Osteocyte (in vitro differentiated cells): ENCODE data around the gene NCK1. TPM values are rescaled to one million over a fixed set of nuclear protein-coding genes. Genes with fewer than 3 reads are reported as not detected.

Source experiments
- DNase-seq: peaks from one replicate; pipeline ENCODE4 v3.0.0; 2021; ENCODE audit warnings: mixed read lengths; ENCODE audit not compliant: unreplicated experiment; ENCODE audit errors: extremely low spot score
- H3K27ac Mint-ChIP-seq: one replicate; pipeline ENCODE4 v1.8.0; 2021; ENCODE audit warnings: mild to moderate bottlenecking, mixed read lengths; ENCODE audit not compliant: unreplicated experiment
- H3K27me3 Mint-ChIP-seq: one replicate; pipeline ENCODE4 v1.8.0; 2021; ENCODE audit warnings: mixed read lengths; ENCODE audit not compliant: unreplicated experiment
- H3K36me3 Mint-ChIP-seq: one replicate; pipeline ENCODE4 v1.8.0; 2021; ENCODE audit warnings: mixed read lengths; ENCODE audit not compliant: unreplicated experiment
- H3K4me1 Mint-ChIP-seq: one replicate; pipeline ENCODE4 v1.8.0; 2021; ENCODE audit warnings: mixed read lengths; ENCODE audit not compliant: unreplicated experiment
- H3K4me3 Mint-ChIP-seq: one replicate; pipeline ENCODE4 v1.8.0; 2021; ENCODE audit warnings: mild to moderate bottlenecking, moderate library complexity, mixed read lengths; ENCODE audit not compliant: unreplicated experiment
- H3K9me3 Mint-ChIP-seq: one replicate; pipeline ENCODE4 v1.8.0; 2021; ENCODE audit warnings: mixed read lengths; ENCODE audit not compliant: unreplicated experiment
- total RNA-seq: library from RNA; stranded (reverse); gene quantifications from 2 replicates; pipeline ENCODE4 v1.2.1, GENCODE V29; 2021
- TF ChIP-seq, protein P1 (sequence below): fragments of 200-600 bp; sonication (generic); IDR thresholded peaks from 2 replicates; pipeline ENCODE4 v1.5.0; 2021; ENCODE audit warnings: antibody characterized with exemption, mild to moderate bottlenecking, moderate library complexity

Gene NCK1
- total RNA-seq, 1 donor from 2014 or later = 38.6 TPM

DNA sequence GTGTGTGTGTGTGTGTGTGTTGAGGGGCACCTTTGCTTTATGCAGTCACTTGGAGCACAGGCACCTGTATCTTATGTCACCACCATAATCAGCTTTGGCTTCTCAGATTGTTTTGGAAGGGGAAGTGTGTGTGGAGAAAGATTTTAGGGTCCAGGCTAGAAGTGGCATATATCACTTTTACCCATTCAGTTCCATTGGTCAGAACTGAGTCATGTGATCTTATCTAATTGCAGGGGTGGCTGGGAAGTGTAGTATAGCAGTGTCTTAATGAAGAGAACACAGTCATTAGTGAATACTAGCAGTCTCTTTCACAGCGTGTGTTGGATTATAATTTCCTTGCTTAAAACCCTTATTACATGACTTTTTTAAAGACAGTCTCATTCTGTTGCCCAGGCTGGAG is 20.6 kb downstream of the NCK1 start:
- peaks cover 10% of the 10 kb centered on the region for H3K4me1 Mint-ChIP-seq
- H3K27me3 Mint-ChIP-seq = no peaks in the 10 kb centered on the region
- DNase-seq = no peak
- no peak overlapping the region for H3K27ac Mint-ChIP-seq
- no peak overlapping the region for H3K4me3 Mint-ChIP-seq
- TF ChIP-seq, protein P1, sequence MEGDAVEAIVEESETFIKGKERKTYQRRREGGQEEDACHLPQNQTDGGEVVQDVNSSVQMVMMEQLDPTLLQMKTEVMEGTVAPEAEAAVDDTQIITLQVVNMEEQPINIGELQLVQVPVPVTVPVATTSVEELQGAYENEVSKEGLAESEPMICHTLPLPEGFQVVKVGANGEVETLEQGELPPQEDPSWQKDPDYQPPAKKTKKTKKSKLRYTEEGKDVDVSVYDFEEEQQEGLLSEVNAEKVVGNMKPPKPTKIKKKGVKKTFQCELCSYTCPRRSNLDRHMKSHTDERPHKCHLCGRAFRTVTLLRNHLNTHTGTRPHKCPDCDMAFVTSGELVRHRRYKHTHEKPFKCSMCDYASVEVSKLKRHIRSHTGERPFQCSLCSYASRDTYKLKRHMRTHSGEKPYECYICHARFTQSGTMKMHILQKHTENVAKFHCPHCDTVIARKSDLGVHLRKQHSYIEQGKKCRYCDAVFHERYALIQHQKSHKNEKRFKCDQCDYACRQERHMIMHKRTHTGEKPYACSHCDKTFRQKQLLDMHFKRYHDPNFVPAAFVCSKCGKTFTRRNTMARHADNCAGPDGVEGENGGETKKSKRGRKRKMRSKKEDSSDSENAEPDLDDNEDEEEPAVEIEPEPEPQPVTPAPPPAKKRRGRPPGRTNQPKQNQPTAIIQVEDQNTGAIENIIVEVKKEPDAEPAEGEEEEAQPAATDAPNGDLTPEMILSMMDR = no peak
- peaks cover 21% of the 10 kb centered on the region for H3K9me3 Mint-ChIP-seq
- peaks cover 4% of the 10 kb centered on the region for H3K36me3 Mint-ChIP-seq

DNA sequence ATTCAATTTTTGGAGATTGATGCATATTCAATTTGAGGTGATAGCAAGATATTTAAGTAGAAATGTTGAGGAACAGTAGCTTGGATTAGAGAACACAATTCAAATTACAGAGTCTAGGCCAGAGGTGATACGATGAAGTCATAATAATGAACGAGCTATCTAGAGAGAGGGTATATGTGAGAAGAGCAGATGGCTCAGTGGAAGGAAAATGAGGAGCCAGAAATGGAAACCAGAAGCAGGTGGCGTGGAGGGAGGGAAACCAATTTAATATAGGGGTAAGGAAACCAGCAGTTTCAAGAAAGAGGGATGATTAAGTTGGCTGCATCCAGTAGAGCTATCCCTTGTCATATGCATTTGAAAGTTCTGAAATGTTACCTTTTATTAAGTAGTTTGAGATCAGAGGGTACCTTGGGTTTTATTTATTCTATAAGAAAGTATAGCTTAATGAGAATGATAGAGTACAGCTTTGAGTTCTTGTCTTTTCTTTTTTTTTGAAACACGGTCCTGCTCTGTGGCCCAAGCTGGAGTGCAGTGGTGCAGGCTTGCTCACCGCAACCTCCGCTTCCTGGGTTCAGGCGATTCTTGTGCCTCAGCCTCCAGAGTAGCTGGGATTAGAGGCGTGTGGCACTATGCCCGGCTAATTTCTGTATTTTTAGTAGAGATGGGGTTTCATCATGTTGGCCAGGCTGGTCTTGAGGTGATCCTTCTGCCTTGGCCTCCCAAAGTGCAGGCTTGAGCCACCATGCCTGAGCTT is 22.1 kb downstream of the NCK1 start:
- no peak overlapping the region for H3K4me3 Mint-ChIP-seq
- H3K27me3 Mint-ChIP-seq = no peaks in the 10 kb centered on the region
- DNase-seq = no peak
- peaks cover 10% of the 10 kb centered on the region for H3K4me1 Mint-ChIP-seq
- peaks cover 11% of the 10 kb centered on the region for H3K9me3 Mint-ChIP-seq
- TF ChIP-seq, protein P1 = no peak
- H3K36me3 Mint-ChIP-seq = peaks cover under 1% of the 10 kb centered on the region
- H3K27ac Mint-ChIP-seq = no peak overlapping the region

DNA sequence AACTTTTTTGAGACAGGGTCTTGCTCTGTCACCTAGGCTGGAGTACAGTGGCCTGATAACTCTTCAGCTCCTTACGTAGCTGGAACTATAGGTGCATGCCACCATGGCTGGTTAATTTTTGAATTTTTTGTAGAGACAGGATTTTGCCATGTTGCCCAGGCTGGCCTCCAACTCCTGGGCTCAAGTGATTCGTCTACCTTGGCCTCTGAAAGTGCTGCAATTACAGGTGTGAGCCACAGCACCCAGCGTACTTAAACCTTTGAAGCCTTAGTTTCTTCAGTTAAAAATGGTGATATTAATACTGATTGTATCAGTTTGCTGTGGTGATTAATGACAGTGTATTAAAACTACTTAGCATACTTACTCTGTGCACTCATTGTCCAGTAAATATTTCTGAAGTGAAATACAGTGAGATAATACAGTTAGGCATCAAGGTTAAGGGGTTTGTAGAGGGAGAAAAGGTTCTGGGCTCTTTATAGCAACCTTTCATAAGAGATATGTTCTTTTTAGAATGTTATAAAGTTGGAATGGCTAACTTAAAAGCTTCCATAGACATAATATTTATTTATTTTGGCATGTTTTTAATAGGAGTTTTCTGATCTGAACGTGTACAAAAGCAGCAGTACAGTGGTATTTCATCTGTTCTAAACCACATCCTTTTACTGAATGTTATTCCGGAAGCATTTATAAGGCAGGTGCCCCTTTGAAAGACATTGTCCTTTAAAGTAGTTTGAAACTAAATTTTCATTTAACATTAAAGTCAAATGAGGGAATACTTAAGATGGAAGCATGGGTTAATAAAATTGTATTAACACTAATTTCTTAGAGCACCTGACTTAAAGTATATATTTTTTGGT is 23.6 kb downstream of the NCK1 start:
- no peak for DNase-seq
- Mint-ChIP-seq H3K9me3 (peaks cover 8% of the 10 kb centered on the region), H3K4me1 (peaks cover 10% of the 10 kb centered on the region), H3K27ac (no peak overlapping the region), H3K27me3 (no peaks in the 10 kb centered on the region), H3K4me3 (no peak overlapping the region), H3K36me3 (peaks cover 2% of the 10 kb centered on the region)
- TF ChIP-seq, protein P1 = no peak

DNA sequence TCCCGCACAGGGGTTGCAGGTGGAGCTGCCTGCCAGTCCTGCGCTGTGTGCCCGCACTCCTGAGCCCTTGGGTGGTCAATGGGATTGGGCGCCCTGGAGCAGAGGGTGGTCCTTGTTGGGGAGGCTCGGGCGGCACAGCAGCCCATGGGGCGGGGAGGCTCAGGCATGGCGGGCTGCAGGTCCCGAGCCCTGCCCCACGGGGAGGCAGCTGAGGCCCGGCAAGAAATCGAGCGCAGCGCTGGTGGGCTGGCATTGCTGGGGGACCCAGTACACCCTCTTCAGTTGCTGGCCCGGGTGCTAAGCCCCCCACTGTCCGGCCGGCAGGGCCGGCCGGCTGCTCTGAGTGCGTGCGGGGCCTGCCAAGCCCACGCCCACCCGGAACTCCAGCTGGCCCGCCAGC is 27.9 kb downstream of the NCK1 start:
- TF ChIP-seq, protein P1 = no peak

More for the DNA sequence above, 27.9 kb downstream of the NCK1 start:
- no peaks in the 10 kb centered on the region for H3K27me3 Mint-ChIP-seq
- no peak for DNase-seq
- H3K9me3 Mint-ChIP-seq = no peaks in the 10 kb centered on the region
- H3K36me3 Mint-ChIP-seq = peaks cover 8% of the 10 kb centered on the region
- H3K27ac Mint-ChIP-seq = no peak overlapping the region
- H3K4me3 Mint-ChIP-seq = no peak overlapping the region
- H3K4me1 Mint-ChIP-seq = peaks cover 15% of the 10 kb centered on the region
